BE2C (cell line): Measurements from ENCODE around the gene P2RX2.
A peak's percentile ranks its signal among the peaks of the same experiment; 100 is the strongest.

Source experiments
- DNase-seq: peaks from one replicate; pipeline ENCODE4 v3.0.0-alpha.2; 2020
- H3K27me3 ChIP-seq: fragments of 250-450 bp; sonication (Bioruptor Pico); 2 replicates; pipeline ENCODE4 v1.5.1; 2020; ENCODE audit warnings: mild to moderate bottlenecking
- H3K36me3 ChIP-seq: fragments of 250-450 bp; sonication (Bioruptor Pico); 2 replicates; pipeline ENCODE4 v1.5.1; 2020; ENCODE audit warnings: mild to moderate bottlenecking
- H3K4me1 ChIP-seq: fragments of 250-450 bp; sonication (Bioruptor Pico); 2 replicates; pipeline ENCODE4 v1.5.1; 2020
- H3K4me3 ChIP-seq: 2 replicates; pipeline ENCODE4 v1.5.1; 2011; ENCODE audit warnings: low read depth, low read length
- H3K9me3 ChIP-seq: fragments of 250-450 bp; sonication (Bioruptor Pico); 2 replicates; pipeline ENCODE4 v1.5.1; 2020
- TF ChIP-seq, protein P1 (sequence below): IDR thresholded peaks from 2 replicates; pipeline ENCODE4 v1.5.1; 2012; ENCODE audit warnings: mild to moderate bottlenecking, low read depth, low read length

The P2RX2 gene

GRCh38 chr12:132591107-132591935, 27.3 kb upstream of the P2RX2 start:
- TF ChIP-seq, protein P1, sequence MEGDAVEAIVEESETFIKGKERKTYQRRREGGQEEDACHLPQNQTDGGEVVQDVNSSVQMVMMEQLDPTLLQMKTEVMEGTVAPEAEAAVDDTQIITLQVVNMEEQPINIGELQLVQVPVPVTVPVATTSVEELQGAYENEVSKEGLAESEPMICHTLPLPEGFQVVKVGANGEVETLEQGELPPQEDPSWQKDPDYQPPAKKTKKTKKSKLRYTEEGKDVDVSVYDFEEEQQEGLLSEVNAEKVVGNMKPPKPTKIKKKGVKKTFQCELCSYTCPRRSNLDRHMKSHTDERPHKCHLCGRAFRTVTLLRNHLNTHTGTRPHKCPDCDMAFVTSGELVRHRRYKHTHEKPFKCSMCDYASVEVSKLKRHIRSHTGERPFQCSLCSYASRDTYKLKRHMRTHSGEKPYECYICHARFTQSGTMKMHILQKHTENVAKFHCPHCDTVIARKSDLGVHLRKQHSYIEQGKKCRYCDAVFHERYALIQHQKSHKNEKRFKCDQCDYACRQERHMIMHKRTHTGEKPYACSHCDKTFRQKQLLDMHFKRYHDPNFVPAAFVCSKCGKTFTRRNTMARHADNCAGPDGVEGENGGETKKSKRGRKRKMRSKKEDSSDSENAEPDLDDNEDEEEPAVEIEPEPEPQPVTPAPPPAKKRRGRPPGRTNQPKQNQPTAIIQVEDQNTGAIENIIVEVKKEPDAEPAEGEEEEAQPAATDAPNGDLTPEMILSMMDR = no peak

GRCh38 chr12:132592282-132592970, 26.1 kb upstream of the P2RX2 start:
- no peak overlapping the region for H3K4me3 ChIP-seq
- TF ChIP-seq, protein P1 = no peak
- no peak for DNase-seq
- no peaks in the 10 kb centered on the region for H3K9me3 ChIP-seq
- peaks cover 15% of the 10 kb centered on the region for H3K27me3 ChIP-seq
- H3K4me1 ChIP-seq = peaks cover under 1% of the 10 kb centered on the region; the same call in 1 of the 2 replicates
- H3K36me3 ChIP-seq = no peaks in the 10 kb centered on the region

More at GRCh38 chr12:132591107-132591935, 27.3 kb upstream of the P2RX2 start:
- peaks cover 13% of the 10 kb centered on the region; the same call in 1 of the 2 replicates for H3K27me3 ChIP-seq
- no peaks in the 10 kb centered on the region for H3K9me3 ChIP-seq
- no peak for DNase-seq
- H3K36me3 ChIP-seq = no peaks in the 10 kb centered on the region
- no peaks in the 10 kb centered on the region for H3K4me1 ChIP-seq
- H3K4me3 ChIP-seq = no peak overlapping the region

GRCh38 chr12:132593071-132593470, 25.5 kb upstream of the P2RX2 start:
- H3K27me3 ChIP-seq = peaks cover 15% of the 10 kb centered on the region
- peaks cover 2% of the 10 kb centered on the region; the same call in 1 of the 2 replicates for H3K4me1 ChIP-seq
- DNase-seq = no peak
- TF ChIP-seq, protein P1 = no peak
- no peaks in the 10 kb centered on the region for H3K36me3 ChIP-seq
- peak overlapping the region; percentile 60 for H3K4me3 ChIP-seq
- H3K9me3 ChIP-seq = no peaks in the 10 kb centered on the region

DNA sequence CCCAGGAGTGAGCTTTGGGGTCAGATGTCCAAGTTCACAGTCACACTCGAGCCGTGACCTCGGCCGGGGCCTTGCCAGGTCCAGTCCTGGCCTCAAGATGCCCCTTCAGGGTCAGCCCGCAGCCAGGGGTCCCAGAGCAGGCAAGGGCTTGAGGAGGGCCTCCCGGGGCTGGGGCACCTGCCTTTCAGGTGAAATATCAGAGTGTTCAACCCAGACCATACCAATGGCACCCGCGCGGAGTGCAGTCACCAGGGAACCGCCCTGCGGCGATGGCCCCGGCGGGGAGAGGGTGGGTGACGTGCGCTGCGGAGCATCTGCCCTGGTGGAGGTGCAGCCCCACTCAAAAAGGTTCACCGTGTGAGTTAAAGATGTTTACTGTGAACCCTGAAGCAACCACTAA, 25.1 kb upstream of the P2RX2 start:
- Histone ChIP-seq H3K4me1 (peaks cover 2% of the 10 kb centered on the region; the same call in 1 of the 2 replicates), H3K27me3 (peaks cover 15% of the 10 kb centered on the region), H3K4me3 (peak overlapping the region; percentile 60), H3K9me3 (no peaks in the 10 kb centered on the region), H3K36me3 (no peaks in the 10 kb centered on the region)
- peak; percentile 60 for DNase-seq
- TF ChIP-seq, protein P1 = no peak

DNA sequence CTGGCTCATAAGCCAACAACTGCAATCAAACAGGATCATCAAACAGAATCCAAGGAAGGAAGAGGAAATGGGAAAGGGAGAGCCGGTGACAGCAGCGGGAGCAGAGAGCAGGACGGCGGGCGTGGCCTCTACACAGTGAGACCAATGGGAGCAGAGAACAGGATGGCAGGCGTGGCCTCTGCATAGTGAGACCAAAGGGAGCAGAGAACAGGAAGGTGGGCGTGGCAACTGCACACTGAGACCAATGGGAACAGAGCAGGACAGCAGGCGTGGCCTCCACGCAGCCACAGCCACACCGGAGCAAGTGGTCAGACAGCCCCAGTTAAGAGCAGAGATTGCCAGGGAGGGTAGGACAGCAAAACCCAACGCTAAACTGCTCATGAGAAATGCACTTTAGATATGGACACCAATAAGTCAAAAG, 24.6 kb upstream of the P2RX2 start:
- Histone ChIP-seq H3K4me1 (peaks cover 2% of the 10 kb centered on the region; the same call in 1 of the 2 replicates), H3K27me3 (peaks cover 17% of the 10 kb centered on the region), H3K36me3 (no peaks in the 10 kb centered on the region), H3K9me3 (no peaks in the 10 kb centered on the region), H3K4me3 (peak overlapping the region; percentile 60)
- TF ChIP-seq, protein P1 = no peak
- peak; percentile 98 for DNase-seq
